GM23248 (cell line): ENCODE results near the gene FPGS.

Experiments
- EZH2 ChIP-seq: fragments of 200-600 bp; sonication (generic); IDR thresholded peaks from 2 replicates; pipeline ENCODE4 v1.6.1; 2018; ENCODE audit warnings: antibody characterized with exemption, mild to moderate bottlenecking; ENCODE audit not compliant: insufficient read depth, poor library complexity, severe bottlenecking
- EZH2phosphoT487 ChIP-seq: fragments of 200-600 bp; sonication (generic); IDR thresholded peaks from 2 replicates; pipeline ENCODE4 v1.6.1; 2018; ENCODE audit warnings: antibody characterized with exemption, moderate library complexity, mild to moderate bottlenecking, low read depth; ENCODE audit not compliant: insufficient read depth

- TF ChIP-seq EZH2 (no peak), EZH2phosphoT487 (no peak)
Observed at GRCh38 chr9:127788337-127789011, 14.2 kb upstream of the FPGS start.
